GM12872 (cell line): ENCODE measurements around the gene NSD1.

Experiments used
- CTCF ChIP-seq: IDR thresholded peaks from 3 replicates; pipeline ENCODE4 v1.5.1; 2011; ENCODE audit warnings: low read depth, mild to moderate bottlenecking, low read length, moderate library complexity; ENCODE audit not compliant: insufficient read depth

NSD1 gene

DNA sequence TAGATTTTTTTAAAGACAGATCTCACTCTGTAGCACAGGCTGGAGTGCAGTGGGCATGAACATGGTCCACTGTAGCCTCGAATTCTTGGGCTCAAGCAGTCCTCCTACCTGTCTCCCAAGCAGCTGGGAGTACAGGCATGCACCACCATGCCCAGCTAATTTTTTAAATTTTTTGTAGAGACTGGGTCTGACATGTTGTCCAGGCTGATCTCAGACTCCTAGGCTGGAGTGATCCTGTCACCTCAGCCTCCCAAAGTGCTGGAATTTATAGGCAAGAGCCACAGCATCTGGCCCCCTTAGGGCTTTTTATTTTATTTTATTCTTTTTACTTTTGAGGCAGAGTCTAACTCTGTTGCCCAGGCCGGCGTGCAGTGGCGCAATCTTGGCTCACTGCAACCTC, 56.4 kb downstream of the NSD1 start:
- no peak for TF ChIP-seq CTCF

GRCh38 chr5:177194268-177194667, 60.7 kb downstream of the NSD1 start:
- TF ChIP-seq CTCF: no peak

- TF ChIP-seq CTCF: no peak
Measured at GRCh38 chr5:177195307-177195952, 61.9 kb downstream of the NSD1 start.

DNA sequence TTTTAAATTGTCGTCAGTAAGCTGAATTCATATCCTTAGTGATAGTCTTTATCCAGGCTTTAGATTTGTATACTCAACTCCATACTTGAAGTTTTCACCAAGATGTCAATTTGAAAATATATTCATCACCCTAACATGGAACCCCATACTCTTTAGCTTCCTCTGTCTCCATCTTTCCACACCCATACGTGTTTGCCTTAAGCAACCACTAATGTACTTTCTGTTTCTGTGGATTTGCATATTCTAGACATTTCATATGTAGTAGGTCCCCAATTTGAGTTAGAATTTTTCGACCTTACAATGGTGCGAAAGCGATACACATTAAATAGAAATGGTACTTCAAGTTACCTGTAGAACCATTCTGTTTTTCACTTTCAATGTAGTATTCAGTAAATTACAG, 65.2 kb downstream of the NSD1 start:
- no peak for TF ChIP-seq CTCF

GRCh38 chr5:177204281-177204680, 70.7 kb downstream of the NSD1 start:
- no peak for TF ChIP-seq CTCF

- no peak for TF ChIP-seq CTCF
Measured at GRCh38 chr5:177209610-177210009, 76.0 kb downstream of the NSD1 start.

GRCh38 chr5:177212242-177212641, 78.7 kb downstream of the NSD1 start:
- no peak for TF ChIP-seq CTCF
